ENCODE results near the gene ICE1.

Gene ICE1

DNA sequence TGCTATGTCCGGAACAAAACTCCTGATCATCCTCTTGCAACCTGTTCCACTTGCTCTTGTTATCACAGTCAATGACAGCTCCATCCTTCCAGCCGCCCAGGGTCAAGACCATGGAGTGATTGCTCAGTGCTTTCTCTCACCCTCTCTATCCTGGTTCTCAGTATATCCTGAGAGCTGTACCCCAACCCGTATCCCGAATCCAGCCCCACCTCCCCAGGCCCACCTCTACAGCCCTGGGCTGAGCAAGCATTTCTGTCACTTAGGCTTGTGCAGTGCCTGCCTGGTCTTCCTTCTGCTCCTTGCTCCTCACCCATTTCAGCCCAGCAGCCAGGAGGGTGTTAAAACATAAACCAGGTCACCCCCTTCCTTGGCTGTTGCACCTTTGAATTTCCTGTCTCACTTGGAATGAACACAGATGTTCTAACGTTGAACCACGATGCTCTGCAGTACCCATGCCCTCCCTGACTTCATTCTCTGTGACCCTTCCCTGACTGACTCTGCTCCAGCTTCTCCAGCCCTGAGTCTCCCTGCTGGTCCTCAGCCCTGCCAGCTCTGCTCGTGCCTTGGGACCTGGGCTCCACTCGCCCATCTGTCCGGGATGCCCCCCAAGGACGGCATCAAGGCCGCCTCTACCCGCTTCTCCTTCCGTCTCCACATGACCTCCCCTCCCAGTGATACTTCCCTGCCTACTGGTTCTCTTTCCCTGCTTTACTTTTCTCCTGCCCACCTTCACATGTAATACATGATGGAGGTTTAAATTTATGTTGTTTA is 110.0 kb downstream of the ICE1 start:
- in situ Hi-C loops (cut with HindIII; ENCODE audit: low sequenced_read_pairs), result no loop called here

DNA sequence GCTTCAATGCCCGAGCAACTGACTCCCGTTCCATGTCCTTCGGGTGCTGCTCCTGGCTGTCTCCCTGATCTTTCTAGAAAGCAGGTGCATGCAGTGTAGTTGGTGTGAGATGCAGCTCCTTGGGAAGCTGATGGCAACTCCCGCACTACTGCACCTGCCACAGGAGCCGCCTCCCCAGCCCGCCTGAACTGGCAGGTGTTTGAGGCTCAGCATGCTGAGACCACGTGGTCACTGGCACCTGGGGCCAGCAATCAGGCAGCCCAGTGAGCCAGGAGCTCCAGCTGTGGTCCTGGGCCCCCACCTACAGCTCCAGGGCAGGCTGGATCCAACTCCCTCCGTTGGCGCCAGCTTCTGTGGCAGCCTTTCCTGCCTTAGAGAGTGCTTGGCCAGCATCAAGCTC is 111.5 kb downstream of the ICE1 start:
- in situ Hi-C loops (cut with HindIII; ENCODE audit: low sequenced_read_pairs), result no loop called here

DNA sequence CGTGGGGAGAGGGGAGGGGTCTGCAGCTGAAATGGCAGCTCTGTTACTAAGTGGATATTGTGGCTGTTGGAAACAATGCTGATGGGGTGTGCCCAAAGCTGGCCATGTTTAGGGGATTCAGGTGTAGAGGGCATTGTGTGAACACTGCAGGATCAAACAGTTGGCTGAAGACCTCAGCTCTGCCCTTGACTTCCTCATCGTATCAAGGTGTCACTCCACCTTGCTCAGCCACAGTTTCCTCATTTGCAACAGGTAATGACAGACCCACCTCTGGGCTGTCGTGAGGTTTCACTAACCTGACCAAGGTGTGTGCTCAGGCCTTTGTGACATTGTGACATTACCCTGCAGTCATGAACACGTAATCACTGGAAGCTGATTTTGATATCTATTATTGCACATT is 111.9 kb downstream of the ICE1 start:
- in situ Hi-C loops (cut with HindIII; ENCODE audit: low sequenced_read_pairs), result no loop called here

DNA sequence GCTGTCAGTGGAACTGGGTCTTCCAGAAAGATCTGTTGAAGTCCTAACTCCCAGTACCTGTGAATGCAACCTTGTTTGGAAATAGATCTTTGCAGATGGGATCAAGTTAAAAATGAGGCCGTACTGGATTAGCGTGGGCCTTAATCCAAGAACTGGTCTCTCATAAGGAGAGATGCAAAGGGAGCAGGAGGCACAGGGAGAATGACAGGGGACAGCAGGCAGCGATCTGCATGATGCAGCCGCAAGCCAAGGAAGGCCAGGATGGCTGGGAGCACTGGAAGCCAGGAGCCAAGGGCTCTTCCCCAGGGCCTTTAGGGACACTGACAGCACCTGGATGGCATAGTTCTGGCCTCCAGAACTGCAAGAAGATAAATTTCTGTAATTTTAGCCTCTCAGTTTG is 114.4 kb downstream of the ICE1 start:
- in situ Hi-C loops (cut with HindIII; ENCODE audit: low sequenced_read_pairs), result no loop called here

DNA sequence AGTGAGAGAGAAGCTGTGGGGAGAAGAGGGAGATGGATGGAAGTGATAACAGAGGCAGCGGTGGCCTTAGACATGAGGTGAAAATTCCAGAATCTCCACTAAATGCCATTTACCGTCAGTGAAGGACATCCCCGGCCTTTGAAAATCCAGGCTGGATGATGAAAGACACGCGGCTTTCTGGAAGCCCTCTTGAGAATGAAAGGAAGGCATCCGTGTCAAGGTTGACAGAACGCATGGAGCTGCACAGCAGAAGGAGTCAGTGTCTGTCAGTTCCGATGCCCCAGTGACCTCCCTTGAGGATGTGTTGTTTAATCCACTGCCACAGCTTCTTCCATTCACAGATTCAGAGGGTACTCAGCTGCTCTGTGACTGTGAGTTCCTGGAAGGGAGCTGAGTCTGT is 114.9 kb downstream of the ICE1 start:
- in situ Hi-C loops (cut with HindIII; ENCODE audit: low sequenced_read_pairs), result no loop called here

DNA sequence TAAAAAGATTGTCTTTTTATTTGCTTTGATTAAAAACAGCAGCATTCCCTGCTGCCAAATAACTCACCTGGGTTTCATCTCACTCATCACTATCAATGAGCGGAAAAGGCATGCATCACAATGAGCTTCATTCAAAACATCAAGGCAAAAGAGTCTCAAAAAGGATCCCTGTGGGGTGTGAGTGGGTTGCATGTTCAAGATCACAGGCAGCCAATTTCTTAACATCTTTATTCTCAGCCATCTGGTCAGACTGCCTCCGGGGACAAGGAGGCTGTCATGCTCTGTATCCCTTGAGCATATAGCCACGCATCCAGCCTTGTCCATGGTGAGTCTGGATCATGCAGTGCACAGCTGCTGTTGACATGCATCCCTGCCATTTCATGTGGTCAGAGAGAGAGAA is 117.1 kb downstream of the ICE1 start:
- in situ Hi-C loops (cut with HindIII; ENCODE audit: low sequenced_read_pairs), result no loop called here

Measured in DLD1 (cell line).